Measurements from ENCODE around the gene HTR3A. TPM values are rescaled to one million over a fixed set of nuclear protein-coding genes. Genes with fewer than 3 reads are reported as not detected.

The HTR3A gene
- polyA plus RNA-seq, 1 donor (not counting 4 experiments of a cell fraction or from before 2014, with no cell fraction given) = not detected

- Histone ChIP-seq H4K20me1 (ENCODE audit: control insufficient read depth, extremely low read depth, insufficient read depth, low read length) (no peaks in the 10 kb centered on the region), H3K27ac (ENCODE audit: control insufficient read depth, insufficient read depth, low read length) (no peak overlapping the region), H3K4me1 (ENCODE audit: control insufficient read depth, extremely low read depth, insufficient read depth, low read length) (no peaks in the 10 kb centered on the region), H3K27me3 (ENCODE audit: control insufficient read depth, extremely low read depth, insufficient read depth, low read length) (no peaks in the 10 kb centered on the region), H3K36me3 (ENCODE audit: control insufficient read depth in 2 of 2, extremely low read depth in 1 of 2, insufficient read depth in 2 of 2, low read length in 2 of 2) (no peaks in the 10 kb centered on the region), H3K79me2 (ENCODE audit: control insufficient read depth, insufficient read depth, low read length) (no peaks in the 10 kb centered on the region), H2AFZ (ENCODE audit: control insufficient read depth, low read length) (no peak overlapping the region), H3K4me3 (ENCODE audit: control insufficient read depth in 2 of 3, extremely low read depth in 1 of 3, insufficient read depth in 2 of 3, low read depth in 1 of 3, low read length in 3 of 3) (no peak overlapping the region), H3K9me3 (ENCODE audit: control insufficient read depth, low read depth, low read length) (no peaks in the 10 kb centered on the region), H3K9ac (ENCODE audit: control insufficient read depth, extremely low read depth, insufficient read depth, low read length) (no peak overlapping the region), H3K4me2 (ENCODE audit: control insufficient read depth, extremely low read depth, insufficient read depth, low read depth, low read length) (no peak overlapping the region), H3K9me1 (ENCODE audit: control insufficient read depth, extremely low read depth, insufficient read depth, low read length) (no peaks in the 10 kb centered on the region)
- DNase-seq (ENCODE audit: low read depth, low spot score) (no peak), FAIRE-seq (no peak)
- dilution Hi-C loops (cut with MboI; ENCODE audit: extremely low pct_ligation_motif_present, low sequenced_read_pairs) = no loop called here
- TF ChIP-seq CTCF (optimal IDR thresholded peaks at IDR 0.05 in 1 of 3, IDR thresholded peaks at IDR 0.05 in 1 of 3, conservative IDR thresholded peaks at IDR 0.05 in 1 of 3; ENCODE audit: extremely low read depth in 1 of 3, insufficient read depth in 2 of 3, low read length in 3 of 3) (no peak), EZH2 (IDR thresholded peaks at IDR 0.05; ENCODE audit: low read length) (no peak)
These were observed 40.2 kb downstream of the HTR3A start for GRCh38 chr11:114015117-114015516.

GRCh38 chr11:114016986-114017385 lies 42.1 kb downstream of the HTR3A start:
- H3K9ac ChIP-seq (ENCODE audit: control insufficient read depth, extremely low read depth, insufficient read depth, low read length) = no peak overlapping the region
- H3K9me3 ChIP-seq (ENCODE audit: control insufficient read depth, low read depth, low read length) = no peaks in the 10 kb centered on the region
- H3K79me2 ChIP-seq (ENCODE audit: control insufficient read depth, insufficient read depth, low read length) = no peaks in the 10 kb centered on the region
- H3K4me1 ChIP-seq (ENCODE audit: control insufficient read depth, extremely low read depth, insufficient read depth, low read length) = no peaks in the 10 kb centered on the region
- no peaks in the 10 kb centered on the region for H4K20me1 ChIP-seq (ENCODE audit: control insufficient read depth, extremely low read depth, insufficient read depth, low read length)
- FAIRE-seq (no peak), DNase-seq (ENCODE audit: low read depth, low spot score) (no peak)
- no peaks in the 10 kb centered on the region for H3K36me3 ChIP-seq (ENCODE audit: control insufficient read depth in 2 of 2, extremely low read depth in 1 of 2, insufficient read depth in 2 of 2, low read length in 2 of 2)
- no peak overlapping the region for H3K4me3 ChIP-seq (ENCODE audit: control insufficient read depth in 2 of 3, extremely low read depth in 1 of 3, insufficient read depth in 2 of 3, low read depth in 1 of 3, low read length in 3 of 3)
- TF ChIP-seq EZH2 (IDR thresholded peaks at IDR 0.05; ENCODE audit: low read length) (no peak), CTCF (optimal IDR thresholded peaks at IDR 0.05 in 1 of 3, IDR thresholded peaks at IDR 0.05 in 1 of 3, conservative IDR thresholded peaks at IDR 0.05 in 1 of 3; ENCODE audit: extremely low read depth in 1 of 3, insufficient read depth in 2 of 3, low read length in 3 of 3) (no peak)
- no peaks in the 10 kb centered on the region for H3K27me3 ChIP-seq (ENCODE audit: control insufficient read depth, extremely low read depth, insufficient read depth, low read length)
- H3K27ac ChIP-seq (ENCODE audit: control insufficient read depth, insufficient read depth, low read length) = no peak overlapping the region
- no peaks in the 10 kb centered on the region for H3K9me1 ChIP-seq (ENCODE audit: control insufficient read depth, extremely low read depth, insufficient read depth, low read length)
- dilution Hi-C loops (cut with MboI; ENCODE audit: extremely low pct_ligation_motif_present, low sequenced_read_pairs) = no loop called here
- H2AFZ ChIP-seq (ENCODE audit: control insufficient read depth, low read length) = no peak overlapping the region
- no peak overlapping the region for H3K4me2 ChIP-seq (ENCODE audit: control insufficient read depth, extremely low read depth, insufficient read depth, low read depth, low read length)
